Measurements from ENCODE around the gene GAST. TPM values are rescaled to one million over a fixed set of nuclear protein-coding genes. Genes with fewer than 3 reads are reported as not detected.
A peak's percentile ranks its signal among the peaks of the same experiment; 100 is the strongest.

Gene GAST
- total RNA-seq, 3 donors from 2014 or later (not counting 1 experiment from before 2014, with no cell fraction given): not detected

- DNase-seq (no peak), ATAC-seq (no peak)
- Histone ChIP-seq H3K9me3 (ENCODE audit: control insufficient read depth, insufficient read depth, low read length) (no peaks in the 10 kb centered on the region), H3K36me3 (ENCODE audit: control insufficient read depth, insufficient read depth, low read length) (peaks cover 19% of the 10 kb centered on the region), H3K4me1 (ENCODE audit: control insufficient read depth, insufficient read depth, low read length) (peaks cover 21% of the 10 kb centered on the region), H3K4me3 (ENCODE audit: low read length) (no peak overlapping the region), H3K27ac (ENCODE audit: low read length) (no peak overlapping the region), H3K27me3 (ENCODE audit: control insufficient read depth, insufficient read depth, low read length) (no peaks in the 10 kb centered on the region)
- intact Hi-C loops (cut with micrococcal nuclease): no loop called here
- Mint-ChIP-seq H3K36me3 (peaks cover 14% of the 10 kb centered on the region), H3K4me1 (peaks cover 34% of the 10 kb centered on the region in 2 donors), H3K4me3 (no peak overlapping the region), H3K27ac (no peak overlapping the region), H3K9me3 (no peaks in the 10 kb centered on the region), H3K27me3 (ENCODE audit: low read depth in 2 of 2) (no peaks in the 10 kb centered on the region)
- TF ChIP-seq CTCF (IDR thresholded peaks at IDR 0.05): no peak
- 97% methylated on average over 3 of the region's 4 CpGs for WGBS (ENCODE audit: insufficient coverage)
Measured at GRCh38 chr17:41686281-41686680, 25.9 kb upstream of the GAST start.

- peaks cover 47 to 49% of the 10 kb centered on the region in 2 donors for H3K4me1 Mint-ChIP-seq
- Histone ChIP-seq H3K4me3 (ENCODE audit: low read length) (peak overlapping the region; percentile 27), H3K4me1 (ENCODE audit: control insufficient read depth, insufficient read depth, low read length) (peaks cover 21% of the 10 kb centered on the region), H3K9me3 (ENCODE audit: control insufficient read depth, insufficient read depth, low read length) (no peaks in the 10 kb centered on the region), H3K36me3 (ENCODE audit: control insufficient read depth, insufficient read depth, low read length) (peaks cover 37% of the 10 kb centered on the region), H3K27me3 (ENCODE audit: control insufficient read depth, insufficient read depth, low read length) (no peaks in the 10 kb centered on the region), H3K27ac (ENCODE audit: low read length) (peak overlapping the region; percentile 90)
- ATAC-seq (peak in 1 of 3 donors; percentile 2), DNase-seq (peak; percentile 35 to 81)
- peak overlapping the region; percentile 96 for H3K4me3 Mint-ChIP-seq
- peaks cover 27% of the 10 kb centered on the region for H3K36me3 Mint-ChIP-seq
- no peaks in the 10 kb centered on the region for H3K9me3 Mint-ChIP-seq
- no peaks in the 10 kb centered on the region for H3K27me3 Mint-ChIP-seq (ENCODE audit: low read depth in 2 of 2)
- 7% methylated on average over 21 of the region's 23 CpGs for WGBS (ENCODE audit: insufficient coverage)
- peak; percentile 12 for TF ChIP-seq CTCF (IDR thresholded peaks at IDR 0.05)
- H3K27ac Mint-ChIP-seq: peak overlapping the region; percentile 99 to 100
- intact Hi-C loops (cut with micrococcal nuclease): loop anchor here (1.0 kb wide), 2 partner anchors 9 to 22 kb away; no protein-coding TSS in a partner anchor
Measured at GRCh38 chr17:41687828-41688640, 24.1 kb upstream of the GAST start.

GRCh38 chr17:41688641-41689496 lies 23.3 kb upstream of the GAST start, which contains the start of gene EIF1:
TSS of gene EIF1 (plus strand) at chr17:41688885. CDS start at chr17:41689039, 154 bp downstream.
- Mint-ChIP-seq H3K36me3 (peaks cover 34% of the 10 kb centered on the region), H3K27me3 (ENCODE audit: low read depth in 2 of 2) (no peaks in the 10 kb centered on the region), H3K4me1 (peaks cover 47 to 50% of the 10 kb centered on the region in 2 donors), H3K4me3 (peak within 1 kb of the TSS; percentile 96), H3K27ac (peak within 1 kb of the TSS; percentile 99 to 100), H3K9me3 (no peaks in the 10 kb centered on the region)
- Histone ChIP-seq H3K4me1 (ENCODE audit: control insufficient read depth, insufficient read depth, low read length) (peaks cover 21% of the 10 kb centered on the region), H3K27ac (ENCODE audit: low read length) (peak within 1 kb of the TSS; percentile 90), H3K36me3 (ENCODE audit: control insufficient read depth, insufficient read depth, low read length) (peaks cover 44% of the 10 kb centered on the region), H3K27me3 (ENCODE audit: control insufficient read depth, insufficient read depth, low read length) (no peaks in the 10 kb centered on the region), H3K9me3 (ENCODE audit: control insufficient read depth, insufficient read depth, low read length) (no peaks in the 10 kb centered on the region), H3K4me3 (ENCODE audit: low read length) (peak within 1 kb of the TSS; percentile 66)
- no peak for TF ChIP-seq CTCF (IDR thresholded peaks at IDR 0.05)
- WGBS (ENCODE audit: insufficient coverage): under 1% methylated on average over 81 of the region's 81 CpGs
- DNase-seq (peak; percentile 100), ATAC-seq (peak; percentile 74 to 91 (median 79))
- intact Hi-C loops (cut with micrococcal nuclease): loop anchor here (1.0 kb wide), 2 partner anchors 10 to 23 kb away; no protein-coding TSS in a partner anchor

Data from natural killer cell (primary cell).